NB4 (cell line): ENCODE results near the gene KIF4A.

Experiments
- CTCF ChIP-seq: IDR thresholded peaks from one replicate; pipeline ENCODE4 v1.5.1; 2012; ENCODE audit warnings: low read depth, low read length
- MAX ChIP-seq: IDR thresholded peaks from 2 replicates; pipeline ENCODE4 v1.6.1; 2011; ENCODE audit warnings: low read depth, low read length
- MYC ChIP-seq: IDR thresholded peaks from 2 replicates; pipeline ENCODE4 v1.6.1; 2011; ENCODE audit warnings: low read depth, low read length
- POLR2A ChIP-seq: IDR thresholded peaks from 2 replicates; pipeline ENCODE4 v1.6.1; 2011; ENCODE audit warnings: mild to moderate bottlenecking; ENCODE audit not compliant: insufficient read length; ENCODE audit errors: extremely low read depth

GRCh38 chrX:70352496-70352895, 62.6 kb downstream of the KIF4A start:
- TF ChIP-seq CTCF (no peak), POLR2A (no peak), MAX (no peak), MYC (no peak)
